Karpas-422 (cell line): Measurements from ENCODE around the gene FAM13C. TPM values are rescaled to one million over a fixed set of nuclear protein-coding genes. Genes with fewer than 3 reads are reported as not detected.
"Not testable (repeated sequence)": the region's sequence is repeated elsewhere in the genome, so short reads cannot be mapped to it uniquely, and the experiment has no call there.

Source experiments
- DNase-seq: peaks from one replicate; pipeline ENCODE4 v3.0.0-alpha.2; 2015
- H2AFZ ChIP-seq: fragments of 200-600 bp; sonication (generic); 2 replicates; pipeline ENCODE4 v1.6.1; 2014; ENCODE audit warnings: antibody characterized with exemption, low read length, mixed read lengths
- H3K27ac ChIP-seq: fragments of 200-600 bp; sonication (generic); 2 replicates; pipeline ENCODE4 v1.5.1; 2014; ENCODE audit warnings: mild to moderate bottlenecking, low read length, moderate library complexity
- H3K27me3 ChIP-seq: fragments of 200-600 bp; sonication (generic); 2 replicates; pipeline ENCODE4 v1.6.1; 2014; ENCODE audit warnings: low read length, mixed read lengths
- H3K36me3 ChIP-seq: fragments of 200-600 bp; sonication (generic); 2 replicates; pipeline ENCODE4 v1.6.1; 2014; ENCODE audit warnings: low read length, mixed read lengths; ENCODE audit not compliant: insufficient read depth
- H3K4me1 ChIP-seq: fragments of 200-600 bp; sonication (generic); 2 replicates; pipeline ENCODE4 v1.6.1; 2014; ENCODE audit warnings: mild to moderate bottlenecking, low read length, mixed read lengths
- H3K4me2 ChIP-seq: fragments of 200-600 bp; sonication (generic); 2 replicates; pipeline ENCODE4 v1.6.1; 2014; ENCODE audit warnings: low read length, low read depth, mild to moderate bottlenecking; ENCODE audit not compliant: poor library complexity, severe bottlenecking
- H3K4me3 ChIP-seq: fragments of 200-600 bp; sonication (generic); 2 replicates; pipeline ENCODE4 v1.5.1; 2014; ENCODE audit warnings: mild to moderate bottlenecking, antibody characterized with exemption, low read length, mixed read lengths
- H3K79me2 ChIP-seq: fragments of 200-600 bp; sonication (generic); 2 replicates; pipeline ENCODE4 v1.6.1; 2014; ENCODE audit warnings: mild to moderate bottlenecking, low read length, mixed read lengths
- H3K9ac ChIP-seq: fragments of 200-600 bp; sonication (generic); 2 replicates; pipeline ENCODE4 v1.6.0; 2014; ENCODE audit warnings: low read length
- H3K9me2 ChIP-seq: fragments of 200-600 bp; sonication (generic), shearing (Covaris generic); replicated peaks from 2 replicates; pipeline ENCODE4 v1.6.0; 2014; ENCODE audit warnings: mild to moderate bottlenecking, low read length, moderate library complexity; ENCODE audit not compliant: insufficient read depth
- H3K9me3 ChIP-seq: fragments of 300-700, 200-600 bp; sonication (generic); 2 replicates; pipeline ENCODE4 v1.6.1; 2014; ENCODE audit warnings: low read length, mixed read lengths
- H4K20me1 ChIP-seq: fragments of 200-600 bp; sonication (generic); 2 replicates; pipeline ENCODE4 v1.6.1; 2014; ENCODE audit warnings: mild to moderate bottlenecking, antibody characterized with exemption, low read length, low read depth; ENCODE audit not compliant: insufficient read depth
- total RNA-seq: library from RNA; depleted of rRNA; stranded (reverse); fragments of >200 nt; shearing (Covaris generic); gene quantifications from 2 replicates; pipeline ENCODE4 v1.2.3, GENCODE V29; 2014; ENCODE audit warnings: low replicate concordance

The FAM13C gene
- total RNA-seq, 1 experiment from 2014 or later: not detected

- no peaks in the 10 kb centered on the region for H3K9me3 ChIP-seq
- H3K9me2 ChIP-seq: no peaks in the 10 kb centered on the region
- no peaks in the 10 kb centered on the region for H4K20me1 ChIP-seq
- H3K36me3 ChIP-seq: no peaks in the 10 kb centered on the region
- H3K79me2 ChIP-seq: no peaks in the 10 kb centered on the region
- H3K4me2 ChIP-seq: no peak overlapping the region
- no peaks in the 10 kb centered on the region for H3K4me1 ChIP-seq
- H3K27ac ChIP-seq: no peak overlapping the region
- H3K4me3 ChIP-seq: no peak overlapping the region
- DNase-seq: no peak
- H3K27me3 ChIP-seq: no peaks in the 10 kb centered on the region
- no peak overlapping the region for H3K9ac ChIP-seq
- no peak overlapping the region for H2AFZ ChIP-seq
These were observed 118.6 kb downstream of the FAM13C start for GRCh38 chr10:59243611-59244195.

- no peaks in the 10 kb centered on the region for H3K4me1 ChIP-seq
- H3K36me3 ChIP-seq: no peaks in the 10 kb centered on the region
- DNase-seq: no peak
- no peak overlapping the region for H3K27ac ChIP-seq
- H3K9me3 ChIP-seq: no peaks in the 10 kb centered on the region
- H3K4me3 ChIP-seq: no peak overlapping the region
- no peaks in the 10 kb centered on the region for H4K20me1 ChIP-seq
- H3K9me2 ChIP-seq: no peaks in the 10 kb centered on the region
- no peaks in the 10 kb centered on the region for H3K79me2 ChIP-seq
- no peak overlapping the region for H3K9ac ChIP-seq
- no peaks in the 10 kb centered on the region for H3K27me3 ChIP-seq
- H2AFZ ChIP-seq: no peak overlapping the region
- no peak overlapping the region for H3K4me2 ChIP-seq
These were observed 119.4 kb downstream of the FAM13C start for GRCh38 chr10:59242991-59243390.

GRCh38 chr10:59242057-59242456 is 120.3 kb downstream of the FAM13C start:
- Histone ChIP-seq H3K36me3 (no peaks in the 10 kb centered on the region), H3K4me3 (no peak overlapping the region), H2AFZ (no peak overlapping the region), H3K4me1 (no peaks in the 10 kb centered on the region), H3K4me2 (no peak overlapping the region), H3K27ac (no peak overlapping the region), H3K9me2 (no peaks in the 10 kb centered on the region), H3K9ac (no peak overlapping the region), H4K20me1 (no peaks in the 10 kb centered on the region), H3K27me3 (no peaks in the 10 kb centered on the region), H3K9me3 (no peaks in the 10 kb centered on the region), H3K79me2 (no peaks in the 10 kb centered on the region)
- no peak for DNase-seq

GRCh38 chr10:59240582-59241183 is 121.7 kb downstream of the FAM13C start:
- H3K9ac ChIP-seq: no peak overlapping the region
- peak; percentile 74 for DNase-seq

GRCh38 chr10:59239108-59239507 is 123.2 kb downstream of the FAM13C start:
- H3K4me2 ChIP-seq, H3K79me2 ChIP-seq, H3K9ac ChIP-seq, H3K4me3 ChIP-seq, H3K36me3 ChIP-seq, H3K9me2 ChIP-seq, DNase-seq, H2AFZ ChIP-seq, H3K27ac ChIP-seq, H3K27me3 ChIP-seq, H3K9me3 ChIP-seq, H3K4me1 ChIP-seq, H4K20me1 ChIP-seq: not testable (repeated sequence)

More at GRCh38 chr10:59240582-59241183, 121.7 kb downstream of the FAM13C start:
- Histone ChIP-seq H2AFZ (no peak overlapping the region), H4K20me1 (no peaks in the 10 kb centered on the region), H3K4me1 (no peaks in the 10 kb centered on the region), H3K36me3 (no peaks in the 10 kb centered on the region), H3K79me2 (no peaks in the 10 kb centered on the region), H3K27ac (no peak overlapping the region), H3K4me2 (no peak overlapping the region), H3K9me3 (no peaks in the 10 kb centered on the region), H3K27me3 (no peaks in the 10 kb centered on the region), H3K9me2 (no peaks in the 10 kb centered on the region), H3K4me3 (no peak overlapping the region)

- no peak overlapping the region for H3K9ac ChIP-seq
- no peaks in the 10 kb centered on the region for H3K79me2 ChIP-seq
- H3K4me1 ChIP-seq: no peaks in the 10 kb centered on the region
- H2AFZ ChIP-seq: no peak overlapping the region
- H3K27ac ChIP-seq: no peak overlapping the region
- no peaks in the 10 kb centered on the region for H4K20me1 ChIP-seq
- no peak for DNase-seq
- H3K4me2 ChIP-seq: no peak overlapping the region
- H3K4me3 ChIP-seq: no peak overlapping the region
- no peaks in the 10 kb centered on the region for H3K36me3 ChIP-seq
- H3K9me2 ChIP-seq: no peaks in the 10 kb centered on the region
- no peaks in the 10 kb centered on the region for H3K9me3 ChIP-seq
- H3K27me3 ChIP-seq: no peaks in the 10 kb centered on the region
These were observed 124.6 kb downstream of the FAM13C start for GRCh38 chr10:59237775-59238174.

- no peak for DNase-seq
- Histone ChIP-seq H3K27ac (no peak overlapping the region), H3K9ac (no peak overlapping the region), H3K27me3 (no peaks in the 10 kb centered on the region), H3K9me2 (no peaks in the 10 kb centered on the region), H3K36me3 (no peaks in the 10 kb centered on the region), H3K4me1 (no peaks in the 10 kb centered on the region), H3K79me2 (no peaks in the 10 kb centered on the region), H3K9me3 (no peaks in the 10 kb centered on the region), H4K20me1 (no peaks in the 10 kb centered on the region), H2AFZ (no peak overlapping the region), H3K4me3 (no peak overlapping the region), H3K4me2 (no peak overlapping the region)
These were observed 126.2 kb downstream of the FAM13C start for GRCh38 chr10:59236064-59236697.

- Histone ChIP-seq H3K4me3 (no peak overlapping the region), H3K27ac (no peak overlapping the region), H3K4me1 (no peaks in the 10 kb centered on the region), H3K4me2 (no peak overlapping the region), H3K9me3 (no peaks in the 10 kb centered on the region), H3K9ac (no peak overlapping the region), H2AFZ (no peak overlapping the region), H4K20me1 (no peaks in the 10 kb centered on the region), H3K79me2 (no peaks in the 10 kb centered on the region), H3K27me3 (no peaks in the 10 kb centered on the region), H3K9me2 (no peaks in the 10 kb centered on the region), H3K36me3 (no peaks in the 10 kb centered on the region)
- DNase-seq: peak; percentile 60
These were observed 127.4 kb downstream of the FAM13C start for GRCh38 chr10:59234816-59235429.
